Neuronal stem cell (in vitro differentiated cells): ENCODE measurements around the gene ESPNL.
A peak's percentile ranks its signal among the peaks of the same experiment; 100 is the strongest.

Experiments used
- DNase-seq: peaks from one replicate; pipeline ENCODE4 v3.0.0-alpha.2; 2013; ENCODE audit warnings: low spot score
- H2AFZ ChIP-seq: one replicate; pipeline ENCODE4 v1.6.1; 2013; ENCODE audit warnings: mild to moderate bottlenecking, low read length, inconsistent platforms
- H2AK5ac ChIP-seq: 2 replicates; pipeline ENCODE4 v1.6.1; 2013; ENCODE audit warnings: low read depth, mild to moderate bottlenecking, inconsistent platforms, low read length, moderate library complexity, mixed read lengths
- H2BK120ac ChIP-seq: 2 replicates; pipeline ENCODE4 v1.6.1; 2013; ENCODE audit warnings: low read depth, mild to moderate bottlenecking, inconsistent platforms, low read length, moderate library complexity, mixed read lengths
- H2BK12ac ChIP-seq: one replicate; pipeline ENCODE4 v1.6.1; 2013; ENCODE audit warnings: low read length, inconsistent platforms
- H2BK15ac ChIP-seq: 2 replicates; pipeline ENCODE4 v1.6.1; 2013; ENCODE audit warnings: mild to moderate bottlenecking, low read length, inconsistent platforms, mixed read lengths
- H2BK5ac ChIP-seq: one replicate; pipeline ENCODE4 v1.6.1; 2013; ENCODE audit warnings: inconsistent platforms, mild to moderate bottlenecking, low read length, moderate library complexity
- H3K14ac ChIP-seq: one replicate; pipeline ENCODE4 v1.6.1; 2013; ENCODE audit warnings: low read length, inconsistent platforms
- H3K18ac ChIP-seq: 2 replicates; pipeline ENCODE4 v1.6.1; 2013; ENCODE audit warnings: low read length, inconsistent platforms
- H3K23ac ChIP-seq: 2 replicates; pipeline ENCODE4 v1.6.1; 2013; ENCODE audit warnings: low read depth, mild to moderate bottlenecking, mixed read lengths, low read length, inconsistent platforms; ENCODE audit not compliant: poor library complexity
- H3K27ac ChIP-seq: replicated peaks from 3 replicates; pipeline ENCODE4 v1.5.1; 2013; ENCODE audit warnings: low read length, inconsistent platforms
- H3K27me3 ChIP-seq, 3 experiments: 2 replicates each; pipeline ENCODE4 v1.6.1; 2013; ENCODE audit warnings: low read length in 3 of 3, mild to moderate bottlenecking in 2 of 3, inconsistent platforms in 1 of 3, low read depth in 1 of 3, mixed read lengths in 1 of 3, moderate library complexity in 1 of 3; ENCODE audit not compliant: control insufficient read depth in 3 of 3, insufficient read depth in 3 of 3
- H3K36me3 ChIP-seq, 2 donors: replicated peaks in 1 of 2; 2 replicates each; pipeline ENCODE4 v1.6.1; 2013; ENCODE audit warnings: low read length in 2 of 2; ENCODE audit not compliant: control insufficient read depth in 2 of 2, insufficient read depth in 2 of 2
- H3K4ac ChIP-seq: 2 replicates; pipeline ENCODE4 v1.6.1; 2013; ENCODE audit warnings: inconsistent platforms, mild to moderate bottlenecking, low read length, moderate library complexity
- H3K4me1 ChIP-seq, 2 donors: 1 replicate in 1 of 2; 2 replicates in 1 of 2; pipeline ENCODE4 v1.6.1; 2013; ENCODE audit warnings: low read length in 2 of 2, low read depth in 1 of 2; ENCODE audit not compliant: control insufficient read depth in 2 of 2, insufficient read depth in 1 of 2
- H3K4me2 ChIP-seq: one replicate; pipeline ENCODE4 v1.6.1; 2013; ENCODE audit warnings: mild to moderate bottlenecking, low read length, inconsistent platforms; ENCODE audit not compliant: insufficient read depth, poor library complexity, severe bottlenecking
- H3K4me3 ChIP-seq, 2 donors: 2 replicates each; pipeline ENCODE4 v1.5.1; 2013; ENCODE audit warnings: low read length in 2 of 2, mild to moderate bottlenecking in 2 of 2, inconsistent platforms in 1 of 2, moderate library complexity in 1 of 2
- H3K79me1 ChIP-seq: one replicate; pipeline ENCODE4 v1.6.1; 2013; ENCODE audit warnings: low read depth, mild to moderate bottlenecking, inconsistent platforms, low read length, moderate library complexity
- H3K9ac ChIP-seq: one replicate; pipeline ENCODE4 v1.6.1; 2013; ENCODE audit warnings: mild to moderate bottlenecking, low read depth, low read length, inconsistent platforms; ENCODE audit not compliant: poor library complexity
- H3K9me3 ChIP-seq, 2 donors: replicated peaks in 1 of 2; 2 replicates each; pipeline versions ENCODE3 to v1.6.1; 2013; ENCODE audit warnings: low read length in 2 of 2, mild to moderate bottlenecking in 2 of 2, inconsistent platforms in 1 of 2, low read depth in 1 of 2, mixed read lengths in 1 of 2, moderate library complexity in 1 of 2; ENCODE audit not compliant: control insufficient read depth in 2 of 2, insufficient read depth in 1 of 2
- H4K8ac ChIP-seq: one replicate; pipeline ENCODE4 v1.6.1; 2013; ENCODE audit warnings: low read depth, mild to moderate bottlenecking, inconsistent platforms, low read length, moderate library complexity
- H4K91ac ChIP-seq: one replicate; pipeline ENCODE4 v1.6.1; 2013; ENCODE audit warnings: low read length, low read depth, mild to moderate bottlenecking, inconsistent platforms; ENCODE audit not compliant: poor library complexity
- WGBS, 2 donors: extraction: QIAGEN DNeasy Blood & Tissue Kit; methylation state at CpG; one replicate each; pipeline ENCODE4 v1.1.7; 2013; ENCODE audit warnings: missing lambda C conversion rate in 2 of 2, mixed read lengths in 1 of 2; ENCODE audit not compliant: insufficient read length in 2 of 2, insufficient replicate concordance in 1 of 2; ENCODE audit errors: extremely low coverage in 2 of 2; 5-methylcytosine and 5-hydroxymethylcytosine counted together

The ESPNL gene

DNA sequence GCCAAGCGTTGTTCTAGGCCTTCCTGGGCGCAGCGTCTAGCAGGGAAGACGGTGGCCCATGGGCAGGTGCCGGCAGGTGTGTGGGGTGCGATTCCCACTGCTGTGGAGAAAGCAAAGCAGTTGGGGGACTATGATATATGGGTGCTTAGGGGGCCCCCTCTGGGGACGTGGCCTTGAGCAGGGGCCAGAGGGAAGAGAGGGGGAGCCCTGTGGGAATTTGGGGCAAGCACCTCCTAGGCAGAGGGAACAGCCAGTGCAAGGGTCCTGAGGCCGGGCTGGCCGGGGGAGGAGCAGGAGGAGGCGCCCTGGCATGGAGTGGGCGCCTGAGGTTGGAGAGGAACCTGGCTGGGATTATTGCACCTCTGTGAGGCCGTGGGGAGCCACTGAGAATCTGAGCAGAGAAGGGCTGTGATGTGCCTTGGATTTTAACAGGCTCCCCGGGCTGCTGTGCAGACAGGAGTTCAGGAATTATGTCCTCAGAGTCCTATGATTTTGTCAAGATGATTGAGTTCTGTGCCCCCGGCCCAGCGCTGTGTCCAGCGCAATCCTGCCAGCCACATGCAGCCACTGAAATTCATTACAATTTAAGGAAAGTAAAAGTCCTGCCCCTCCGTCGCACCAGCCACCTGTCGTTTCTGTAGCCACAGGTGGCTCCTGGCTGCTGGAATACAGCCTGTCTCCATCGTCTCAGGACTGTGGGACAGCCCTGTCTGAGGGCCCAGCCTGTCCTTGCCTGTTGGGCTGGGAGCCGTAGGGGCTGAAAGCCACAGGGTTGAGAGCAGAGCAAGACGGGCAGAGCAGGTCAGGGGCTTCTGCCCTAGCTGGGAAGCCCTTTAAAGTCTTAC, 29.2 kb downstream of the ESPNL start:
- no peak overlapping the region for H4K8ac ChIP-seq
- peak overlapping the region; percentile 11 for H3K4me2 ChIP-seq
- no CpG with 5 or more reads among the region's 22 CpGs for WGBS, 2 donors
- no peak overlapping the region for H3K4me3 ChIP-seq
- H3K9me3 ChIP-seq, result peaks cover 0 to 5% of the 10 kb centered on the region in 2 donors
- H3K4ac ChIP-seq, result peak overlapping the region; percentile 76
- H2BK5ac ChIP-seq, result peak overlapping the region; percentile 26
- no peak overlapping the region for H3K9ac ChIP-seq
- H2BK120ac ChIP-seq, result no peak overlapping the region
- no peak for DNase-seq
- H3K4me1 ChIP-seq, result peaks cover 2 to 5% of the 10 kb centered on the region in 2 donors
- no peak overlapping the region for H4K91ac ChIP-seq
- peak overlapping the region; percentile 71 for H3K14ac ChIP-seq
- H2BK15ac ChIP-seq, result peak overlapping the region; percentile 83
- H3K18ac ChIP-seq, result peak overlapping the region; percentile 64
- no peak overlapping the region for H3K27ac ChIP-seq
- H2AK5ac ChIP-seq, result no peak overlapping the region
- no peak overlapping the region for H2BK12ac ChIP-seq
- H3K23ac ChIP-seq, result no peak overlapping the region
- peaks cover 8% of the 10 kb centered on the region for H3K79me1 ChIP-seq
- H3K36me3 ChIP-seq, result peaks cover 0 to 2% of the 10 kb centered on the region in 2 donors
- peak overlapping the region; percentile 9 for H2AFZ ChIP-seq
- peaks cover 0 to 2% (median 0%) of the 10 kb centered on the region in 3 experiments for H3K27me3 ChIP-seq

DNA sequence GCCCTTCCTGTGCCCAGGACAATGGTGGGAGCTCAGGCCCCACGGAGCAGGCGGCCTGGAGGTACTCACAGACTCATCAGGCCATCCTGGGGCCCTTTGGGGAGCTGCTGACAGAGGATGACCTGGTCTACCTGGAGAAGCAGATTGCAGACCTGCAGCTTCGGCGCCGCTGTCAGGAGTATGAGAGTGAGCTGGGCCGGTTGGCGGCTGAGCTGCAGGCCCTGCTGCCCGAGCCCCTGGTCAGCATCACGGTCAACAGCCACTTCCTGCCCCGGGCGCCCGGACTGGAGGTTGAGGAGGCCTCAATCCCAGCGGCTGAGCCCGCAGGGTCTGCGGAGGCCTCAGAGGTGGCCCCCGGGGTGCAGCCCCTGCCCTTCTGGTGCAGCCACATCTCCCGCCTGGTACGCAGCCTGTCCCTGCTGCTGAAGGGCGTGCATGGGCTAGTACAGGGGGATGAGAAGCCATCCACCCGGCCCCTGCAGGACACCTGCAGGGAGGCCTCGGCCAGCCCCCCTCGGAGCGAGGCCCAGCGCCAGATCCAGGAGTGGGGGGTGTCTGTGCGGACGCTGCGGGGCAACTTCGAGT, 30.1 kb downstream of the ESPNL start:
- Histone ChIP-seq H3K9ac (no peak overlapping the region), H3K27ac (no peak overlapping the region), H2BK15ac (no peak overlapping the region), H3K14ac (no peak overlapping the region), H2BK5ac (peak overlapping the region; percentile 26), H2AK5ac (peak overlapping the region; percentile 56), H3K18ac (peak overlapping the region; percentile 70), H3K4ac (peak overlapping the region; percentile 17), H3K36me3 (no peaks in the 10 kb centered on the region), H3K27me3 (peaks cover 0 to 3% (median 0%) of the 10 kb centered on the region in 3 experiments), H3K4me3 (no peak overlapping the region), H3K9me3 (peaks cover 0 to 5% of the 10 kb centered on the region in 2 donors), H3K23ac (peak overlapping the region; percentile 43), H3K79me1 (peaks cover 8% of the 10 kb centered on the region), H2AFZ (peak overlapping the region; percentile 13), H3K4me1 (peaks cover 2 to 5% of the 10 kb centered on the region in 2 donors), H3K4me2 (no peak overlapping the region), H4K91ac (no peak overlapping the region), H2BK120ac (no peak overlapping the region), H4K8ac (no peak overlapping the region), H2BK12ac (peak overlapping the region; percentile 30)
- no peak for DNase-seq
- WGBS, 2 donors, result no CpG with 5 or more reads among the region's 28 CpGs

- Histone ChIP-seq H3K36me3 (no peaks in the 10 kb centered on the region), H2BK12ac (peak overlapping the region; percentile 84), H3K4ac (peak overlapping the region; percentile 45), H3K9me3 (peaks cover 0 to 3% of the 10 kb centered on the region in 2 donors), H3K18ac (peak overlapping the region; percentile 83), H2BK120ac (no peak overlapping the region), H2AK5ac (peak overlapping the region; percentile 45), H4K8ac (peak overlapping the region; percentile 58), H3K4me1 (peaks cover 2 to 5% of the 10 kb centered on the region in 2 donors), H3K27me3 (peaks cover 0 to 5% (median 0%) of the 10 kb centered on the region in 3 experiments), H4K91ac (no peak overlapping the region), H3K14ac (peak overlapping the region; percentile 38), H2AFZ (peak overlapping the region; percentile 13), H2BK15ac (peak overlapping the region; percentile 33), H3K27ac (no peak overlapping the region), H3K23ac (peak overlapping the region; percentile 43), H3K9ac (no peak overlapping the region), H3K4me2 (no peak overlapping the region), H3K79me1 (peaks cover 3% of the 10 kb centered on the region), H2BK5ac (peak overlapping the region; percentile 13), H3K4me3 (no peak overlapping the region)
- no peak for DNase-seq
- WGBS, 2 donors, result no CpG with 5 or more reads among the region's 68 CpGs
Observed at GRCh38 chr2:238130696-238131628, 30.8 kb downstream of the ESPNL start.
